Stimulated activated CD8-positive, alpha-beta memory T cell treated with anti-CD3 and anti-CD28 coated beads, Interleukin-12 subunit alpha, Interleukin-12 subunit beta, amount 100 ng/mL, for 24 hours (primary cell): ENCODE data around the gene CCDC83.
"Not testable (repeated sequence)": the region's sequence is repeated elsewhere in the genome, so short reads cannot be mapped to it uniquely, and the experiment has no call there.

Source experiments
- DNase-seq: peaks from one replicate; pipeline ENCODE4 v3.0.0-alpha.2; 2020; ENCODE audit errors: extremely low read depth

Gene CCDC83

DNA sequence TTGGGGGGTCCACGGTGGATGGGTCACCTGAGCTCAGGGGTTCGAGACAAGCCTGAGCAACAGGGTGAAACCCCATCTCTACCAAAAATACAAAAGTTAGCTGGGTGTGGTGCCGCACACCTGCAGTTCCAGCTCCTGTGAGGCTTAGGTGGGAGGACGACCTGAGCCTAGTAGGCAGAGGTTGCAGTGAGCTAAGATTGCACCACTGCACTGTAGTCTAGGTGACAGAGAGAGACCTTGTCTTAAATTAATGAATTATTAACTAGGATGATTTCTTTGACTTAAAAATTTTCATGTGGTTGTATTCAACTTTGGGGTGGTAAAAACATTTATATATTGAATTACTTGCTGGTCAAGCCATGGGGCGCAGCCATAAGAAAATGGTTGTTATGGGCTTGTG, 33.9 kb downstream of the CCDC83 start:
- DNase-seq = no peak

DNA sequence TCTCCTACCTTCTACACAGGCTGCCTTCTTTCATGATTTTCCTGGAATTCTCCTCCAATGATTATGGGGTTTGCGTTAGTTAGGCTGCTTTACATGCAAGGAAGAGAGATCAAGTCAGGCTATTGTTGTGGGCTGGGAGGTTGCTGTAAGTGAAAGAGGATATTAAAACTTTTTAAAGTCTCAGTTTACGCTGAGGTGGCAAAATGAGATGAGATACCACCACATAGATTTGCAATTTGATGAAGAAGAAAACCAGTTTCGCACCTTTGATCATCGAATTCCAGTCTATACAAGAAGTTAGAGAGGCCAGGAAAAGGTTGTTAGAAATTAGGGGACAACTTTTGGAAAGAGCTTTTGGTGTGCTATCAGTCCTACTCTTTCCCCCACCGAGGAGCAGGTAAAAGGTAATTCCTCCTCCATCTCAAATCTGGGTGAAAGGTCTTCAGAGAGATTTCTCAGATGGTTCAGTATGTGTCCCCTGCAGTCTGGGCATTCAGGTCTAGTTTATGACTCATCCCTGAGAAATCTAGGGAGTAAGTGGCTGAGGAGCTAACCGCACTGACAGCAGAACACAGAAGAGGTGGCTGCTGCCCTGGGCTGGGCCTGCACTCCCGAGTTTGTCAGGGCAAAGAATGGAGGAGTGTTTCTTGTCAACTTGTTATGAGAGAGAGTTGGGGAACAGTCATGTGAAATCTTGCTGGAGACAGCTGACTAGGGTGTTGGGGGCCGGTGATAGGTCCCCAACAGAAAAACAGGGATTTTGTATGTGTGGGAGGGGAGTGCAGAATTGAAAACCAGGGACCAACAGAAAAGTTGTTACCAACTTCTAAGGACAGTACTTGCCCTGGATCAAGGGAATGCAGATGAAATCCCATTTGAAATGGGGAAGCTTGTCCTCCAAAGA, 34.7 kb downstream of the CCDC83 start:
- DNase-seq = no peak

- no peak for DNase-seq
Measured at GRCh38 chr11:85893395-85893794, 38.2 kb downstream of the CCDC83 start.

DNA sequence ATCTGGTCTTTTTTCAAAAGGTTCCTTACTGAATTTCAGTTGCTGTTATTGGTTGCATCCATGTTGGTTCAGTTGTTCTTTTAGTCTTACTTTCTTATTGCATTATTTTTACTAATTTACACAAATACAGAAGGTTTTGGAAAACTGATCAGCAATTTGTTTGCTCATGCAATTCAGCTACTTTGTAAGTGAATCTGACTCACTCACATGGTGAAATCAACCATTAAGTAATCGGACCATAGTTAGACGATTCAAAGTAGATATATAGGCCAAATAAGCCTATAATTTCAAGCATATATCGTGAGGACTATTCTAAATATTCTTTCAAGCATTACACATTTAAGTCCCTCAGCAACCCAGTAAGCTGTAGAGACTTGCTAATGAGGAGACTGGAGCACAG, 41.7 kb downstream of the CCDC83 start:
- DNase-seq = no peak

DNA sequence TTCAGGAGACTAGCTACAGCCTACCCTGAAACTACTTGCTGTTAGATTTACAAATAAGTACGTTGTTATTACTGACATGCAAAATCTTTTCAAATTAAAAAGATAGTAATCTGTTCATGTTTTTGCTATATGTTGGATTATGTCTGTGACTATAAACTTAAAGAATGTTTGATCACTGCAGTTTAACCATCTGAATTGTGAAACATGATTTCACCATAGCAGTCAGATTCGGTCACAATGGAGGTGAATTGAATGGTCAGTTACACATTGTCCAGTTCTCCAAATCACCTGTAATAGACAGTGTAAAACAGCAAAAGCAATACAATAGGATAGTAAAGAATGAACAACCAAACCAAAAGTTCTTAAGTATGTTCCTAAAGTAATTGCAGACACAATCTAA, 43.3 kb downstream of the CCDC83 start:
- no peak for DNase-seq

DNA sequence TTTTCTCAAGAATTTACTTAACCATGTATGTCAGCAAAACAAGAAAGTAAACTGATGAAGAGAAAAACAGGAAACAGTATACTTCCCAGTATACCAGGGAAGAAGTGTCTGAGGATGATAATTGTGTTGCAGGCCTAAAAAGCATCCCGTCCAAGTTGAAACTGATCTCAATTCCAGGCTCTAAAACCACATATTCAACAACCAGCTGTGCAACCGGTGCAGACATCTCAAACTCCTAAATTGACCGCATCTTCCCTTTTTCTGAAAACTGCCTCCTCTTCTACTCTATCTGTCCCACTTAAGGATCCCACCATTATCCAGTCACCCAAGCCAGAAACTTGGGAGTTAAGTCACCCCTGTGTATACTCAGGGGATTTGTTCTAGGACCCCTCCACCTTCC, 47.2 kb downstream of the CCDC83 start:
- no peak for DNase-seq

- no peak for DNase-seq
Measured at GRCh38 chr11:85903406-85903805, 48.2 kb downstream of the CCDC83 start.

DNA sequence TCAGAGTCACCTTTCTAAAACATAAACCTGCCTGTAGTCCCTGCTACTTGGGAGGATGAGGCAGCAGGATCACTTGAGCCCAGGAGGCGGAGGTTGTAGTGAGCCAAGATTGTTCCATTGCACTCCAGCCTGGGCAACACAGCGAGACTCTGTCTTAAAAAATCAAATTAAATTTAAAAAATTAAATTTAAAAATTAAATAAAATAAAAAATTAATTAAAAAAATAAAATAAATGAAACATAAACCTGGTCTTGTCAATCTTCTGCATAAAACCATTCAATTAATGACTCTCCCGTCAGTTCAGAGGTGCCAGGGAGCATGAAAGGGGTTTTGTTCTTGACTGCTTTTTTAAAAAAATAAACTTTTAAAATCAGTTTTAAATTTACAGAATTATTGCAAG, 48.6 kb downstream of the CCDC83 start:
- DNase-seq = no peak

DNA sequence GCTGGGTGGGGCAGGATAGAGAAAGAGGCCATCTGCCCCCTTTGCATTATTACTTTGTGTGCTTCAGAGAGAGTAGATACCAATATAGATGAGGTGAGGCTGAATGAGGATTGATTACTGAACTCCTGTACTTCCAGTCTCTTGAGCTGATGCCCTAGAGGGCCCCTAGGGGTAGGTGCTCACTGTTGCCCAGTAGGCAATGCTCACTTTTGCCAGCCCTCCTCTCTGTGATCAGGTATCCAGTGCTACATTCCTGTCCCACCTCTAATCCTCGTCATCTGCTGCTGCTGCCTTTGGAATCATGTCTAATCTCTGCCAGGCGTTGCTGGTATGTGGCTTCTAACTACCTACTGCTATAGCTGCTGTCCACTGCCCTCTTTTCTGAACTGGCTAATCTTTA, 57.2 kb downstream of the CCDC83 start:
- DNase-seq = no peak

- no peak for DNase-seq
Measured at GRCh38 chr11:85913513-85913912, 58.3 kb downstream of the CCDC83 start.

DNA sequence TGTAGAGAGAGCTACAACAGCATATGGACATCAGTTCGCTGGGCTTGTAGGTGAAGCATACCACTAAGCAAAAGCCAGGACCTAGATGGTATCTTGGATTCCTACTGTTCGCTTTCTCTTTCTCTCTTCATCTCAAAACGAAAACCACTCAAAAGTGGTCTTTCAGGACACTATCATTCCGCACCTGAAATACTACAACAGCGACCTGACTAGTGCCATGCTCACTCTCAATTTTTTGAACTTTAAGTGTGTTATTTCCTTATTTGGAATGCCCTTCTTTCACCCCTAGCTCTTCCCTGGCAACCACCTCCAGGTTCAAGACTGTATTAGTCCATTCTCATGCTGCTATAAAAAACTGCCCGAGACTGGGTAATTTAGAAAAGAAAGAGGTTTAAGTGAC, 59.2 kb downstream of the CCDC83 start:
- DNase-seq = no peak

GRCh38 chr11:85918910-85919794, 64.0 kb downstream of the CCDC83 start:
- DNase-seq = no peak

DNA sequence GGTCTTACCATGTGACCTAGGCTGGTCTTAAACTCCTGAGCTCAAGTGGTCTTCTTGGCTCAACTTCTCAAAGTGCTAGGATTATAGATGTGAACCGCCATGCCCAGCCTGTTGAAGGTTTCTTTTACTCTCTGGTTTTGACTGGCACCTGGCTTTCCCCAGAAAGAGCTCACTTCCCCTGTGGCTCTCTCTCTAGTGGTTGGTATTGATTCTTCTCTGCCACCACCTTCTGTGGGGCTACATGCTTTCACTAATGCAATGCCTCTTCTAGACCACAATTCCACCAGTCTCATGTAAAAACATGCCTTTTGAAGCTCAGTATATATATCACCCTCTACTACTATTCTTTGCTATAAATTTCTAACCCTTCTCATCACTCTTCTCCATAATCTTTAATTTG, 67.2 kb downstream of the CCDC83 start:
- DNase-seq = no peak

GRCh38 chr11:85923455-85923854, 68.3 kb downstream of the CCDC83 start:
- no peak for DNase-seq

GRCh38 chr11:85926653-85927214, 71.6 kb downstream of the CCDC83 start:
- not testable (repeated sequence) for DNase-seq

GRCh38 chr11:85930879-85931366, 75.7 kb downstream of the CCDC83 start:
- no peak for DNase-seq

DNA sequence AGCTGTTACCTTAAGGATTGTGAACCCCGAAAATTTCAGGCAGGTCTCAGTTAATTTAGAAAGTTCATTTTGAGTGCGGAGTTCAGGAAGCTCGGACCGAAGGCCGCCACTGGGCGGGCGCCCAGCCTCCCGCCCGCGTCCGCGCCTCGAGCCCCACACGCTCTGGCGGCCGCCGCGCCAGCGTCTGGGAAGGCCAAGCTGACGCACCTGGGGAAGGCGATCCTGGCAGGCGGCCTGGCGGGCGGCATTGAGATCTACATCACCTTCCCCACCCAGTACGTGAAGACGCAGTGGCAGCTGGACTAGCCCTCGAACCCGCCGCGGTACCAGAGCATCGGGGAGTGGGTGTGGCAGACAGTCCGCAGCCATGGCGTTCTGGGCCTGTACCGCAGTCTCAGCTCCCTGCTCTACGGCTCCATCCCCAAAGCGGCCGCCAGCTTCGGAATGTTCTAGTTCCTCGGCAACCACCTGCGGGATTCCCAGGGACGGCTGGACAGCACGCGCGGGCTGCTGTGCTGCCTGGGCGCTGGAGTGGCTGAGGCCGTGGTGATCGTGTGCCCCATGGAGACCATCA, 79.5 kb downstream of the CCDC83 start:
- DNase-seq = no peak

DNA sequence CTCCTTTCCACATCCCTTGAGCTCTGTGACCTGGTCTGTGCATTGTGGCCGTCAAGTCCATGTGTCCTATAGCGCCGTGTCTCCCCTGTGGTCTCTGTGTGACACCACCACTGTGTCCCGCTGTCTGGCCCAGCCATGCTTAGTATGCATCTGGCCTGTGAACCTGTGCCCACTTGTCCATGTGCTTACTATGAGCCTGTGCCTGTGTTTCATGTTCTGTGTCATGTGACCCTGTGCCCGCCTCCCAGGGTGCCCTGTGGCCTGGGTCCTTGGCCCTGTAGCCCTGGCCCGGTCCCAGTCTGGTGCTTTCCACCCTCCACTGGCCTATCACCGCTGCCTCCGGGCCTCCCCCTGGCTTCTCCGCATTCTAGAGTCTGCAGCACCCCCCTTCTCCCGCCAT, 80.6 kb downstream of the CCDC83 start:
- no peak for DNase-seq

DNA sequence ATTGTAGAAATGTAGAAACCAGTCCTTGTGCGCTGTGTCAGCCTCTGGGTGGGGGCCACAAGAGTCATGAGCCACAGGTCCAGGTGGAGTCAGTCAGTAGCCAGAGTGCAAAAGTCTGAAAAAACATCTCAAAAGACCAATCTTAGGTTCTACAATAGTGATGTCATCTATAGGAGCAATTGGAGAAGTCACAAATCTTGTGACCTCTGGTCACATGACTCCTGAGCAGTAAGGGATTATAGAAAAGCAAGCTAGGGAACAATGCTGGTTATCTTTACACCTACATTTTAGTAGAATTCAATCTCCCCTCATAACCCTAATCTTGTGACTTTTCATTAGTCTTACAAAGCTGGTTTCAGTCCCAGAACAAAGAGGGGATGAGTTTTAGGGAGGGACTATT, 82.7 kb downstream of the CCDC83 start:
- DNase-seq = no peak

- DNase-seq = no peak
Measured at GRCh38 chr11:85939099-85940015, 84.2 kb downstream of the CCDC83 start.
